AG04450 (cell line): ENCODE results near the gene ZGPAT. TPM values are rescaled to one million over a fixed set of nuclear protein-coding genes. Genes with fewer than 3 reads are reported as not detected.

Source experiments
- CTCF ChIA-PET: fragments of 300-600, 350-600 bp; formaldehyde crosslinking; extraction: SDS; loops from one replicate; lab custom pipeline; 2022; ENCODE audit warnings: antibody characterized with exemption, inconsistent platforms; lab: Charles Lee
- POLR2A ChIA-PET: fragments of 350-600 bp; formaldehyde crosslinking; extraction: SDS; loops from one replicate; lab custom pipeline; 2021; ENCODE audit warnings: antibody characterized with exemption, inconsistent platforms; lab: Yijun Ruan, JAX
- DNase-seq: peaks from one replicate; pipeline ENCODE4 v3.0.0-alpha.2; 2011; ENCODE audit warnings: low read depth, low spot score
- H3K27ac ChIP-seq: one replicate; pipeline ENCODE4 v1.5.1; 2012; ENCODE audit warnings: low read depth, low read length, control low read depth
- H3K27me3 ChIP-seq: one replicate; pipeline ENCODE4 v1.6.0; 2012; ENCODE audit warnings: low read length; ENCODE audit not compliant: control insufficient read depth, insufficient read depth
- H3K4me3 ChIP-seq: 2 replicates; pipeline ENCODE4 v1.5.1; 2011; ENCODE audit warnings: mild to moderate bottlenecking, low read depth, low read length, control low read depth
- H3K9me3 ChIP-seq: 2 replicates; pipeline ENCODE4 v1.5.1; 2012; ENCODE audit warnings: low read length; ENCODE audit not compliant: control insufficient read depth, insufficient read depth
- CTCF ChIP-seq: IDR thresholded peaks from 2 replicates; pipeline ENCODE4 v1.5.1; 2011; ENCODE audit warnings: low read depth, low read length, control low read depth, inconsistent platforms
- polyA plus RNA-seq: library from polyadenylated mRNA; depleted of rRNA; stranded (reverse); fragments of >200 nt; gene quantifications from 2 replicates; pipeline ENCODE4 v1.2.3, GENCODE V29; 2011

ZGPAT gene
- polyA plus RNA-seq, 1 experiment, result 8.7 TPM

GRCh38 chr20:63661108-63661507 lies 46.7 kb upstream of the ZGPAT start:
- Histone ChIP-seq H3K9me3 (no peaks in the 10 kb centered on the region; the same call in 1 of the 2 replicates), H3K27ac (no peak overlapping the region), H3K27me3 (no peaks in the 10 kb centered on the region), H3K4me3 (no peak overlapping the region)
- no peak for TF ChIP-seq CTCF
- CTCF ChIA-PET, result no interaction called here
- no peak for DNase-seq
- POLR2A ChIA-PET, result interaction anchor here (0.9 kb wide), 1 partner anchor 8 kb away, joined by 3 read pairs; the partner anchor contains the start of gene STMN3

GRCh38 chr20:63661959-63662812 lies 45.7 kb upstream of the ZGPAT start:
- H3K27me3 ChIP-seq, result no peaks in the 10 kb centered on the region
- no peak for DNase-seq
- ChIA-PET POLR2A (interaction anchor here (0.9 kb wide), 1 partner anchor 9 kb away, joined by 3 read pairs; the partner anchor contains the start of gene STMN3), CTCF (no interaction called here)
- TF ChIP-seq CTCF, result no peak
- H3K9me3 ChIP-seq, result no peaks in the 10 kb centered on the region; the same call in 1 of the 2 replicates
- no peak overlapping the region for H3K4me3 ChIP-seq
- H3K27ac ChIP-seq, result no peak overlapping the region

- DNase-seq, result no peak
- Histone ChIP-seq H3K9me3 (no peaks in the 10 kb centered on the region; the same call in 1 of the 2 replicates), H3K4me3 (no peak overlapping the region), H3K27ac (no peak overlapping the region), H3K27me3 (no peaks in the 10 kb centered on the region)
- ChIA-PET POLR2A (no interaction called here), CTCF (no interaction called here)
- no peak for TF ChIP-seq CTCF
These were observed 45.0 kb upstream of the ZGPAT start for GRCh38 chr20:63662813-63663189.

GRCh38 chr20:63663332-63664066 lies 44.3 kb upstream of the ZGPAT start:
- Histone ChIP-seq H3K4me3 (no peak overlapping the region), H3K27me3 (no peaks in the 10 kb centered on the region), H3K27ac (no peak overlapping the region), H3K9me3 (no peaks in the 10 kb centered on the region; the same call in 1 of the 2 replicates)
- ChIA-PET POLR2A (no interaction called here), CTCF (no interaction called here)
- no peak for TF ChIP-seq CTCF
- no peak for DNase-seq
